Activated naive CD4-positive, alpha-beta T cell treated with anti-CD3 and anti-CD28 coated beads for 36 hours (primary cell): Measurements from ENCODE around the gene LTBR. TPM values are rescaled to one million over a fixed set of nuclear protein-coding genes. Genes with fewer than 3 reads are reported as not detected.

Experiments
- CTCF ChIA-PET: fragments of 350-600 bp; sonication (Branson Sonifier 250); formaldehyde crosslinking; loops from one replicate; lab custom pipeline; 2021; ENCODE audit warnings: antibody characterized with exemption; lab: Charles Lee
- DNase-seq: peaks from one replicate; pipeline ENCODE4 v3.0.0-alpha.2; 2020
- H3K27ac Mint-ChIP-seq: one replicate; pipeline ENCODE4 v1.8.0; 2021; ENCODE audit warnings: mild to moderate bottlenecking, mixed read lengths
- H3K27me3 Mint-ChIP-seq: one replicate; pipeline ENCODE4 v1.8.0; 2021; ENCODE audit warnings: low read depth, mixed read lengths
- H3K36me3 Mint-ChIP-seq: one replicate; pipeline ENCODE4 v1.8.0; 2021; ENCODE audit warnings: low read depth, mixed read lengths
- H3K4me1 Mint-ChIP-seq: one replicate; pipeline ENCODE4 v1.8.0; 2021; ENCODE audit warnings: low read depth, mixed read lengths
- H3K4me3 Mint-ChIP-seq: one replicate; pipeline ENCODE4 v1.8.0; 2021; ENCODE audit warnings: mild to moderate bottlenecking, moderate library complexity, mixed read lengths
- H3K9me3 Mint-ChIP-seq: one replicate; pipeline ENCODE4 v1.8.0; 2021; ENCODE audit warnings: mixed read lengths
- intact Hi-C: fragments of 100-400 bp; cut with micrococcal nuclease; formaldehyde crosslinking; loops from one replicate; pipeline ENCODE4 v1.15.1; 2023
- total RNA-seq, 2 experiments: library from RNA; stranded (reverse); gene quantifications; one replicate each; pipeline ENCODE4 v1.2.3, GENCODE V29; 2021

The LTBR gene
- total RNA-seq, 2 experiments from 2014 or later, result 2.1 to 3.1 TPM

DNA sequence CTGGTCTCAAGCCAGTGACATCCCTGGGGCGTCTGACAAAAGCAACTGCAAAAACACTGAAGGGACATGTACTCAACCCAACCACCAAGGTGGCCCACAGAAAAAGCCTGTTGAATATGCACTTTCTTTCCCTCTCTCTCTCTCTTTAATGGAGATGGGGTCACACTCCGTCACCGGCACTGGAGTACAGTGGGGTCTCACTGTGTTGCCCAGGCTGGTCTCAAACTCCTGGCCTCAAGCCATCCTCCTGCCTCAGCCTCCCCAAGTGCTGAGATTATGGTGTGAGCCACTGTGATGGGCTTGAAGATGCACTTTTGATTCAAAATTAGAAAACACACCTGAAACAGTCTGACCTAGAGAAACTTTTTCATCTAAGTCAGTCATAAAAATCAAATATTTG lies 53.6 kb downstream of the LTBR start:
- H3K9me3 Mint-ChIP-seq, result no peaks in the 10 kb centered on the region
- H3K27me3 Mint-ChIP-seq, result no peaks in the 10 kb centered on the region
- intact Hi-C loops, result no loop called here
- no peak overlapping the region for H3K27ac Mint-ChIP-seq
- peaks cover 1% of the 10 kb centered on the region for H3K36me3 Mint-ChIP-seq
- H3K4me1 Mint-ChIP-seq, result peaks cover 63% of the 10 kb centered on the region
- no peak overlapping the region for H3K4me3 Mint-ChIP-seq
- CTCF ChIA-PET, result interaction anchor here (15.7 kb wide), 1 partner anchor 25 kb away, joined by 159 read pairs; no protein-coding TSS in a partner anchor
- DNase-seq, result no peak

DNA sequence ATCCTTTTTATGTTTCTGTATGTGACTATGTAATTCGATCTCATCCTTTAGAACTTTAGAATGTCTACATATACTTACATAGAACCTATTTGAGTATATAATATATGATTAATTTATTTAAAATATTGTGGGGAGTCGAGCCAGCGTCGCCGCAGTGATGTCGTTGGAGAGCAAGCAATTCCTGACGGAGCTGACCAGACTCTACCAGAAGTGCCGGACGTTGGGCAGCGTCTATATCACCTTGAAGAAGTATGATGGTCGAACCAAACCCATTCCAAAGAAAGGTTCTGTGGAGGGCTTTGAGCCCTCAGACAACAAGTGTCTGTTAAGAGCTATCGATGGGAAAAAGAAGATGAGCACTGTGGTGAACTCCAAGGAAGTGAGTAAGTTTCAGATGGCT lies 54.4 kb downstream of the LTBR start:
- Mint-ChIP-seq H3K4me3 (no peak overlapping the region), H3K27ac (no peak overlapping the region), H3K9me3 (no peaks in the 10 kb centered on the region), H3K36me3 (peaks cover 8% of the 10 kb centered on the region), H3K27me3 (no peaks in the 10 kb centered on the region), H3K4me1 (peaks cover 65% of the 10 kb centered on the region)
- intact Hi-C loops, result no loop called here
- CTCF ChIA-PET, result interaction anchor here (1.2 to 15.7 kb wide), 3 partner anchors 11 to 24 kb away, joined by 3 to 159 read pairs (median 5); no protein-coding TSS in a partner anchor
- DNase-seq, result no peak

DNA sequence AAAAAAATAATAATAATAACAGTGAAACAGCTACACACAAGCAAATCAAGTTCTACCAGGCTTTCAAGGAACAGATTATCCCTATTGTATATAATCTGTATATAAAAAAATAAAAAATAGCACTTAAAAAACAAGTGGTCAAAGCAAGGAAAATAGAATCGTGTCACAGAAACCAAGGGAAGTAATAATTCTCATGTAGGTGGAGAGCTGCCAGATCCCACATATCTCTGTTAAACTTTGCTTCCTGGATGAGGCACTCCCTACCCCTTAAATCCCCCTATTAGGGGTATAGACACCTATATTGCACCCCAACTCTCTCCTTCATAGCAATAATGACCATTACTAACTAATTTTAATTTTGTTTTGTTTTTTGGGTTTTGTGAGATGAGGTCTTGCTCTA lies 56.4 kb downstream of the LTBR start:
- DNase-seq, result no peak
- Mint-ChIP-seq H3K27me3 (no peaks in the 10 kb centered on the region), H3K36me3 (peaks cover 17% of the 10 kb centered on the region), H3K4me3 (no peak overlapping the region), H3K27ac (no peak overlapping the region), H3K4me1 (peaks cover 58% of the 10 kb centered on the region), H3K9me3 (no peaks in the 10 kb centered on the region)
- CTCF ChIA-PET, result interaction anchor here (15.7 kb wide), 1 partner anchor 22 kb away, joined by 159 read pairs; no protein-coding TSS in a partner anchor
- intact Hi-C loops, result loop anchor here (10.0 kb wide), 1 partner anchor 514 kb away; the partner anchor contains the start of gene PTPN6

Other genes with a start within 250 kb of the LTBR start
- 1 to 10 TPM; 3.1 to 3.3 TPM for gene CD9, start 183.8 kb upstream of the LTBR start, total RNA-seq
- gene PLEKHG6, start 73.5 kb upstream of the LTBR start, total RNA-seq, result not detected
- 10 to 100 TPM; 38.1 to 41.3 TPM for gene TNFRSF1A, start 42.1 kb upstream of the LTBR start, total RNA-seq
- under 1 TPM; 0.20 to 0.67 TPM for gene SCNN1A, start 8.6 kb upstream of the LTBR start, total RNA-seq
- 10 to 100 TPM; 48.1 to 56.7 TPM for gene CD27, start 60.8 kb downstream of the LTBR start, total RNA-seq
- 10 to 100 TPM; 27.9 to 28.0 TPM for gene TAPBPL, start 67.9 kb downstream of the LTBR start, total RNA-seq
- gene VAMP1, start 86.5 kb downstream of the LTBR start, total RNA-seq, result 10 to 100 TPM; 31.9 to 33.5 TPM
- 100 to 1,000 TPM; 273 to 278 TPM for gene MRPL51, start 109.1 kb downstream of the LTBR start, total RNA-seq
- 100 to 1,000 TPM; 252 to 261 TPM for gene NCAPD2, start 109.9 kb downstream of the LTBR start, total RNA-seq
- gene GAPDH, start 150.4 kb downstream of the LTBR start, total RNA-seq, result 1,000 to 10,000 TPM; 6,537 to 6,787 TPM
- 1 to 10 TPM; 8.0 to 9.0 TPM for gene IFFO1, start 171.9 kb downstream of the LTBR start, total RNA-seq
- 10 to 100 TPM; 61.3 to 62.9 TPM for gene NOP2, start 184.1 kb downstream of the LTBR start, total RNA-seq
- gene CHD4, start 223.2 kb downstream of the LTBR start, total RNA-seq, result 100 to 1,000 TPM; 232 to 245 TPM